Left renal pelvis (tissue), 4 donors: ENCODE measurements around the gene MEG3. TPM values are rescaled to one million over a fixed set of nuclear protein-coding genes. Genes with fewer than 3 reads are reported as not detected.
"Not testable (repeated sequence)": the region's sequence is repeated elsewhere in the genome, so short reads cannot be mapped to it uniquely, and the experiment has no call there.

Experiments used
- DNase-seq, 4 donors: peaks; one replicate each; pipeline ENCODE4 v3.0.0-alpha.2; 2013; ENCODE audit warnings: low read depth in 4 of 4, low spot score in 3 of 4
- polyA plus RNA-seq, 4 donors: library from polyadenylated mRNA; unstranded; fragments of 120-200 nt; gene quantifications; one replicate each; pipeline ENCODE4 v1.2.1, GENCODE V29; 2013; ENCODE audit not compliant: insufficient read length in 4 of 4

Gene MEG3
- polyA plus RNA-seq, 4 donors = 90.4 to 218 (median 152) TPM

- no peak for DNase-seq
Observed at GRCh38 chr14:100788517-100788916, 37.4 kb upstream of the MEG3 start.

DNA sequence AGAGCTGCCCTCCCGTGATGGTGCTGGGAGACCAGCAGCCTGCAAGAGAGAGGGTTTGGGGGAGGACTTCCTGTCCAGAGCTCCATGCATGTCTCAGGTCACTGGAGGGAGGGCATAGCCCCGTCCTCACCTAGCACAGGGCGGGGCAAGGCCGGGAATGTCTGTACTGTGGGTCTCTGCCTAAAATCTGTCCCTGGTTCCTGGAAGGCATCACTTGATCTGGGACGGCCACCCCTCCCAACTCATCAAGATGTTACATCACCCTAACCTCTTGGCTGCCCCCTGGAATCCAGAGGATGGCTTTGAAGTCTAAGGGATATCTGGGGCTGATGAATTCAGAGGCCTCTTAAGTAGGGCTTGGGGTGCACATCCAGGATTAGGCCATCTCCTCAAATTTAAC is 37.0 kb upstream of the MEG3 start:
- DNase-seq = no peak

DNA sequence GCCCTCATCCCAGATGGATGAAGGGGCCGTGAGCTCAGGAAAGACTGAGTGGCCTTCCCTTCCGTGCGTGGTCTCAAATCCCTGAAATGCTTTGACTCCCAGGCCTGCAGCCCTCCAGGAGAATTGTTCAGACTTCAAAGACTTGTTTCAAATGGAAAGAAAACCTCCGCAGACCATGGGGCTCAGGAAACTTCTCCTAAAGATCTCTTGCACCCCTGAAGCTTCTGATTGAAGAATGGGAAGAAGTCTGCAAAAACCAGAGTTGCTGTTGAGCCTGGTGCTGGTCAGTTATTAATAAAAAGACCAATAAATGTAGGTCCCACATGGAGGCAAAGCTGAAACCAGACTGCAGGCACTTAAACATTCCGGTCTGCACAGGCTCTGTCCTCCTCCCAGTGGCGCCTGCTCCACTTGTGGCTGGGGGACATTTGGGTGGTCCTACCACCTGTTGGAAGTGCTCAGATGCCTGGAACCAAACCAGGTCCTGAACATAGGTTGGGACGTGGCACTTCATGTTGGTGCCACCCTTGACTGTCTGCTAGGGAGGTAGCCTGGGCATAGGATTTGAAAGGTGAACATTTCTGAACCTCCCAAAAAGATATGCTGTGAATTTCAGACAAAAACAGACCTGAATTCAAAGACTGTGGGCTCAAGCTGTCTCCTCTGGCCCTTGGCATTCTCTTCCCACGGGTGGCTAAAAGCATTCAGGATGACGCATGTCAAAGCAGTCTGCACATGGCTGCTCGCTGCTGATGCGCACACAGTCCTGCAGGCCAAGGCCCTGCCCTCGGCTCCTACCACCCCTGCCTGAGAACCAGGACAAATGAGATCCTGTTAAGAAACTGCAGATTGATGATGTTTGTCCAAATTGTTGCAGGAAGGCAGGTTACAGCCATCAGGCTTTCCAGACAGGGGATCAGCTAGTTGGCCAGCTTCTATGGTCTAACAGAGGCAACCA is 36.2 kb upstream of the MEG3 start:
- no peak for DNase-seq

GRCh38 chr14:100790502-100791347 is 35.2 kb upstream of the MEG3 start:
- no peak for DNase-seq

GRCh38 chr14:100791348-100791735 is 34.6 kb upstream of the MEG3 start:
- no peak for DNase-seq

DNA sequence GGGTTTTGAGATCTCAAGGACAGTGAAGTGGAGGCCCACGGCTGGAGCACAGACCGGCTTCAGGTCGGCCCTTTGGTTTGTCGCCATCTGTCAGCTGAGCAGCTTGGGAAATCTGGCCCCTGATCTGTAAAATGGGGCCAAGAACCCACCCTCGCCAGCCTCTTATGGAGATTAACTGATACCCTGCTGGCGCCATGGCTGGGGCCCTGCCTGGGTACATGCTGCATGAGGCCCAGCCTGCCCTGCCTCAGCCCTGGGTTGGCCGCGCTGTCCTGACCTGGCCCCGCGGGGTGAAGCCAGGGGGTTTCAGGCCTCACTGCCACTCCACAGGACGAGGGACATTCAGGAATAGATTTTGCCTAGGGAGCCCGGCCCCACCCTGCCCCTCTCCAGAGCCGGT is 33.9 kb upstream of the MEG3 start:
- no peak for DNase-seq

GRCh38 chr14:100796946-100797345 is 29.0 kb upstream of the MEG3 start:
- no peak for DNase-seq

DNA sequence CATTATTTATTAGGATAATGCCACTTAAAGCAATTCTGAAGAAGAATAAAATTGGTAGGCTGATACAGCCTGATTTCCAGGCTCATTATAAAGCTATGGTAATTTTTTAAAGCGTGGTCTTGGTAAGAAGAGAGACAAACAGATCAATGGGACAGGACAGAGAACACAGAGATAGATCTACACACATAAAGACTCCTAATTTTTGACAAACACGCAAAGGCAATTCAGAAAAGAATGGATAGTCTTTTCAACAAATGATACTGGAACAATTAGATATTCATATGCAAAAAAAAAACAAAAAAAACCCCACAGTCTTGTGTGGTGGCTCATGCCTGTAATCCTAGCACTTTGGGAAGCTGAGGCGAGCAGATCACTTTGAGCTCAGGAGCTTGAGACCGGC is 25.9 kb upstream of the MEG3 start:
- no peak for DNase-seq

- not testable (repeated sequence) for DNase-seq
Observed at GRCh38 chr14:100801433-100801832, 24.5 kb upstream of the MEG3 start.

DNA sequence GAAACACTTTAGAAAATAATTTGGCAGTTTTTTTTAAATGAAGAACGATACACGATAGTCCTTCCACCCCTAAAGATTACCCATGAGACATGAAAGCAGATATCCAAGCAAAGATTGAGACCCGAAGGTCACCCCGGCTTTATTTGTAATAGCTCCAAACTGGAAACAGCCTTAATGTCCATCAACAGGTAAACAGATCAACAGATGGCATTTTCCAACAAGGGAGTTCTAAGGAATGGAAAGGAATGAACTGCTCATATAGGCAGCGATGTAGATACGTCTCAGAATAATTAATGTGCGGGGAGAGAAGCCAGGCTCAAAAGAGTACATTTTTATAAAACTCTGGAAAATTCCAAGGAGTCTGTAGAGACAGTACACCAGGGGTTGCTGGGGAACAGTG is 23.7 kb upstream of the MEG3 start:
- no peak for DNase-seq

DNA sequence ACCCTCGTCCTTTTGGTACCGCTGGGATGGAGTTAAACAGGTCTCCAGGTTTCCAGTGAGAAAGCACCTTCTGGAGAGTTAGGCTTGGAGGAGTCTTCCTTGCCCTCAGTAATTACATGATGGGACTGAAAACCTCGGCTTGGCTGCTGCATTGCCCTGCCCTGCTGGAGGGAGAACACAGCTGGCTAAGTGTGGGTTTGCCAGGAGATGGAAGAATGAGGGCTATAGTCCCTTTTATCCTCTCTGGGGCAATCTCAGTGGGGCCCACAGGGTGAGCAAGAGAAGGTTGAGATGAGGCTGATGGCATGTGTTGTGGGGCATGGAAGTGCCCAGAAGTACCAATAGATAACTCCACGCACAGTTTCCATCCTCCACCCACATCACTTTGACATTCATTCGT is 23.2 kb upstream of the MEG3 start:
- no peak for DNase-seq

- no peak for DNase-seq
Observed at GRCh38 chr14:100803226-100803625, 22.7 kb upstream of the MEG3 start.

GRCh38 chr14:100803676-100804075 is 22.2 kb upstream of the MEG3 start:
- no peak for DNase-seq

- DNase-seq = no peak
Observed at GRCh38 chr14:100804138-100804537, 21.8 kb upstream of the MEG3 start.

- no peak for DNase-seq
Observed at GRCh38 chr14:100804558-100805309, 21.2 kb upstream of the MEG3 start.

DNA sequence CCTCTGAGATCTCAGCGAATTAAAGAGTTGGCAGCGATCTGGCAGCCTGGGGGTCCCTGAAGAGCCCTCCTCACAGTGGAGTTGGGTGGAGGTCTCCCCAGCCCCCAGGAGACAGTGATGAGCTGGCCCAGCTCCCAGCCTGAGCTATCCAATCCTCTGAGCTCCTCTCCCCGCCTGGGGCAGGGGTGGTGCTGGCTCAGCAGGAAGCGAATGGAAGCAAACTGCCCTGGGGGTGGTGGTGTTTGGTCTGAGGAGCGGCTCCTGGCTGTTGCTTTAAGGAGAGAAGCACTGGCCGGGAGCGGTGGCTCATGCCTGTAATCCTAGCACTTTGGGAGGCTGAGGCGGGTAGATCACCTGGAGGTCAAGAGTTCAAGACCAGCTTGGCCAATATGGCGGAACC is 19.5 kb upstream of the MEG3 start:
- DNase-seq = no peak

DNA sequence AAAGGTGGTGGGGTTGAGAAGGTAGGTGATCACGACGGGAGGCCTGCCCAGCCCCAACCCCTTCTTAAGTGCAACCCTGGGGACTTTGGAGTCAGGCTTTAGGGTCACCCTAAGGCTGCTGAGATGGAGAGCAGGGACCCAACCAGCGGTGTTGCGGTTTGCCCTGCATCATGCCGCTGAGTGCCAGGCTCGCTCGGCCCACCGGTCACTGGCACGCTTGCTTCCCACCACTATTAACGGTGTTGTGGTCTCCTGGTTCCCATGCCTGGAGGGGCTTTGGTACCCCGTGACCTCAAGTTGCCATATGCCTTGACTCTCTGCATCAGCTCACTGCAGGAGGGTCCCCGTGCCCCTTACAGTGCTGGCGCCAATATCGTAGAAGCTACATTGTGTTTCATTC is 18.4 kb upstream of the MEG3 start:
- no peak for DNase-seq

- no peak for DNase-seq
Observed at GRCh38 chr14:100807979-100808734, 17.8 kb upstream of the MEG3 start.

GRCh38 chr14:100810435-100810834 is 15.5 kb upstream of the MEG3 start:
- no peak for DNase-seq

- no peak for DNase-seq
Observed at GRCh38 chr14:100810861-100811461, 15.0 kb upstream of the MEG3 start.
